NCI-H774 (cell line): ENCODE measurements around the gene TACC2.
"Not testable (repeated sequence)": the region's sequence is repeated elsewhere in the genome, so short reads cannot be mapped to it uniquely, and the experiment has no call there.

ENCODE experiments used
- DNase-seq: peaks from one replicate; lab custom pipeline; 2025; lab: John Stamatoyannopoulos, UW

Gene TACC2

GRCh38 chr10:122089311-122090017 is 100.5 kb downstream of the TACC2 start:
- no peak for DNase-seq

- no peak for DNase-seq
Observed at GRCh38 chr10:122091722-122092121, 102.8 kb downstream of the TACC2 start.

- no peak for DNase-seq
Observed at GRCh38 chr10:122093076-122093475, 104.1 kb downstream of the TACC2 start.

GRCh38 chr10:122096181-122096580 is 107.2 kb downstream of the TACC2 start:
- DNase-seq: not testable (repeated sequence)

DNA sequence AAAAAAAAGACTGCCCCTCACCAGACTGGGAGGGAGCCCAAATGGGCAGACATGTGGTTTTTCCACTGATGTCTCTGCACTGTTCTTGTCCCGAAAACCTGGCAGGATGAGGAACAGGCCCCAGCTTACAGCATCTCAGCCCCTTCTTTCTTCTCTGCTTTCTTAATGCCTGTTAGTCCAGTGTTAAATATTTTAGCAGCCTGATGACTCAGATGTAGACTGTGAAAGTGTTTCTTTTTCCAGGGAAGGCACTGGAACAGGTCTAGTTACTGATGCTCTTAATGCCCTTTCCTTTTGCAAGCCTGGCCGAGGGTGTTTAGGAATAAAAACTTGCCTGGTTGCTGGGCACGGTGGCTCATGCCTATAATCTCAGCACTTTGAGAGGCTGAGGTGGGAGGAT is 107.7 kb downstream of the TACC2 start:
- no peak for DNase-seq

DNA sequence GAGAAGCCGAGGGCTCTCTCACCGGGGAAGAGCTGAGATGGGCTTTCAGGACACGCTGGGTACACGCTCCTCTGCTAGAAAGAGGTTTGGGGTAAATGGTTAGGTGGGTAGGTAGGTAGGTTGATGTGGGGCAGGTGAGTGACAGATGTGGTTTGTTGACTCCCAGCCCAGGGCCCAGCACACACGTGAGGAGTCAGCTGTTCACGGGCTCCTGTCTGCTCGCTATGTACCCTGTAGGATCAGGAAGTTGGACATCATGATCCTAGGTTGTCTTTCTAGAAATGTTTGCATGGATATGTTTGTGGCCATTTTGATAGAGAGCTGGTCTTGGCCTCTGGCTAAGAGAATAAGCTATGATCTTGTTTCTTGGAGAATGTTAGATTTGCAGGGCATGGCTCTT is 109.0 kb downstream of the TACC2 start:
- DNase-seq: no peak

GRCh38 chr10:122098924-122099323 is 110.0 kb downstream of the TACC2 start:
- no peak for DNase-seq

DNA sequence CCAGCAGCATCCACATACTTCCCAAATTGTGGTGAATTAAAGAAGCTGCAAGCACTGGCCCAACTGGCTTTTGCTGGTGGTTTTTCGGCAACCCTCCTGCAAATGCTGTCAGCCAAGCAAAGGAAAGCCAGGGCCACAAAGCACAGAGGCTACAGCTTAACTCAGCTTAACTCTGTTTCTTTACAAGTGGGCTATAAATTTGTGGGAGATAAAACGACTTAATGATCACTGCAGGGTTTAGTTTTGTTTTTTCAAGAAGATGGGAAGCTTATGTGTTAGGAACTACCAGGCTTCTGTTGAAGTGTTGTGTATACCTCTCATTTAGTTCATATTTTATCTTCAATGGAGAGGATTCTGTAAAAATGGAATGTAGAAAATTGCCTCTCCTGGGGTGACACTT is 110.6 kb downstream of the TACC2 start:
- DNase-seq: no peak

- DNase-seq: no peak
Observed at GRCh38 chr10:122102146-122102868, 113.3 kb downstream of the TACC2 start.

- no peak for DNase-seq
Observed at GRCh38 chr10:122102869-122103525, 114.0 kb downstream of the TACC2 start.

- DNase-seq: no peak
Observed at GRCh38 chr10:122103592-122103991, 114.6 kb downstream of the TACC2 start.

GRCh38 chr10:122108786-122109185 is 119.8 kb downstream of the TACC2 start:
- DNase-seq: not testable (repeated sequence)

DNA sequence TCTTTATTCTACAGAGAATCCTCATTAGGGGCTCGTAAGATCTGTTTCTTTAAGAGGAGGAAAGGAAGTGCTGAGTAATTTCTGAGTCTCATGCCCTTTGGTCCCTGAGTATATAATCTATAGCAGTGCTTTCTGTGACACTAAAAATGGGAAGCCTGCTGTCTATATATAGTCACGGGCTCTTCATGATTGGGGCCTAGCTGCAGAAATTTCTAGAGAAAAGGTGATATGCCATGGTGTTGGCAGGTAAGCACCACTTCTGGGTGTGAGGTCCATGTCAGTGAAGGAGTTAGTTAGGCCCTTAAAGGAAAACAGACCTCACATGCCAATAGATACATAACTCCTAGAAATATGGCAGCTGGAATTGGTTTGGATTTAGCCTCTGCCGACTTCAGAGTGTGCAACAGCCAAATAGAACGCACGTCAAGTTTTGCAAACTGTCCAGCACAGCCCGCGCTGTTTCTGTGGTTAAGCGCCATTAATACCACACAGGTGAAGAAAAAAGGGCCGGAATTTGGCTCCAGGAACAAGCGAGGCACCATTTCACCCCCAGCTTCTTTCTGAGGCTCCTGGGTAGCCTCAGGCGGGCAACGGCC is 123.2 kb downstream of the TACC2 start:
- no peak for DNase-seq

DNA sequence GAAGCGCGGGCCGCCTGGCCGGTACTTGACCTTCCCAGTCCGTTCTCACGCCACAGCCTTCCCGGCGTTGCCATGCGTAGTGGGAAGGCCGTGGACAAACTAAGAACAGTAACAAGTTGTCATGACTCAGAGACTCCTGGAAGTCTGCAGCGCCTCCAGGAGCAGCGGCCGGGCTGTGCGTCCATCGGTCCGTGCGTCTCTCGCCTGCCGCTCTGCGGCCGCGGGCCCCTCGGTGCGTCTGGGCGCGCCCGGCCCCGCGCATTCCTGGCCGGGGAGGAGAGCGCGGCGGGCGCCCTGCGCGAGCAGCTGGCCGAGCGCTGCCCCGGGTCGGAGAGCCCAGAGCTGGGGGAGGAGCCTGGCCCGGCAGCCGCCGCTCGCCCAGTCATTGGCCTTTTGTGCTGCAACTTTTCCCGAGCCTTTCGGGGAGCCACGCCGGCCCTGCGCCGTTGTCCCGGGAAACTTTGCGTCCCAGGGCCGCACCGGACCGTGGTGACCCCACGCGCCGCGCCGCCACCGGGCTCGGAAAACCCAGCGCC is 123.7 kb downstream of the TACC2 start:
- DNase-seq: no peak

DNA sequence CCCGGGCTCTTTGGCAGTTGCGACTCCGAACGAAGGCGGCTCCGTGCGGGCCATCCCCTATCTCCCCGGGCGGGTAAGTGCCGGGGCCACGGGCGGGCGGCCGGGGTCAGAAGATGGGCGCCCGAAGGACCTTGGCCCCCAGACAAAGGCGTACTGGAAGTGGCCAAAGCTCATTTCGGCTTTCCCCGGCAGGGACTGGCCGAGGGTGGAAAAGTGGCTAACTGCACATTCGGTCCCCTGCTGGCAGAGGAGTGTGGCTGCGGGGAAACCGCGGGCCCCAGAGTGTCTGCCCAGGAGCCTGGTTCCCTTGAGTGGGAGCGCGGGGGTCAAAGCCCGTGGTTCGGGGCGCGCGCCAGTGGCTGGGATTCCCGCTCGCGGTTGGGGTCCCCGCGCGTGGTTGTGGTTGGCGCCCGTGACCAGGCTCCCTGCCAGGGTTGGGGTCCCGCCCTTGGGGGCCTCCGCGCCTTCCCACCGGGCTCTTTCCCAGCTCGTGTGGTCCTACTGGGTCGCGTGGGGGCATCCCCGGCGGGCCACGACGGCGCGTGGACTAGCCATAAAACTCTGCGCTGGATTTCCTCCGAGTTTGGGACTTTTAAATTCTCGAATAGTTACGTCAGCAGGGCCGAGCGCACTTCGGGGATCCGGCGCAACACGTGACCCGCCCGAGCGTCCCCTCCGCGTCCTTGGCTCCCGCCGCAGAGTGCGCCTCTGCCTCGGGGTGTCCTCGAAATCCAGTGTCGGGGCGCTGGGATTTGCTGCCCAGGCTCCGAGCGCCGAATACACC is 124.4 kb downstream of the TACC2 start:
- DNase-seq: no peak

DNA sequence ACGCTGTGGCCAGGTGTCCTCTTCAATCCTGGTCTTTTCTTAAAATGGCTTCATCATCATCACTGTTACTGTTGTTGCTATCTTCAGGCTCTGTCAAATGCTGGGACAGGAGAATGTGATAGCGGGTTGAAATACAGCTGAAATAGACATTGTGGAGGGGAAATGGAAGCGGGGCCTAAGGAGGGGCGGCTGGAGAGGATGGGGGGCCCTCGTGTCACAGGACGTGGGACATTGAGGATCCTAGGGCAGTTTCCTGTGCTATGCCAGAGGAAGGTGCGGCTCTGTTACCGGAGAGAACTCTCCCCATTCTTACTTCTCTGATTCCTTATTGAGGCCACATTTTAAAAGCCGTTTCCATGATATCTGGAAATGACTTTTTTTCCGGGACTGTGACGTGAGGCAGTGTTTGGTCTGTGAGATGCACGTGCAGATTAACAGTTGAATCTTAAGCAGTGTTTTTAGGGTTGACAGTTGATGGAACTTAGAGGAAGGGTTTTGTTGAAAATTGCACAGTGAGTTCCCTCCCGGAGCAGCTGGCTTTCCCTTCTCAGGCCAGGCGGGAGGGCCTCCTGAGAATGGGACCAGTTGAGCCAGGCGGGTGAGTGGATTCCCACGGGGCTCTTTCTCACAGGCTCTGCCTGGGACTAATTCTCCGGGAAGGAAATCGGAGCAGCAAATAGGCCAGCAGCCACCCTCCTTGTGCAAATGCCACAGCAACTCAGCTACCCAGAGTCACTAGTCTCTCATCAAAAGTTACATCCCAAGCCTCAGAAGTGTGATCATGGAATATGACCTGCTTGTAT is 125.2 kb downstream of the TACC2 start:
- DNase-seq: no peak

- DNase-seq: no peak
Observed at GRCh38 chr10:122115874-122116273, 126.9 kb downstream of the TACC2 start.

GRCh38 chr10:122116331-122116730 is 127.4 kb downstream of the TACC2 start:
- no peak for DNase-seq

DNA sequence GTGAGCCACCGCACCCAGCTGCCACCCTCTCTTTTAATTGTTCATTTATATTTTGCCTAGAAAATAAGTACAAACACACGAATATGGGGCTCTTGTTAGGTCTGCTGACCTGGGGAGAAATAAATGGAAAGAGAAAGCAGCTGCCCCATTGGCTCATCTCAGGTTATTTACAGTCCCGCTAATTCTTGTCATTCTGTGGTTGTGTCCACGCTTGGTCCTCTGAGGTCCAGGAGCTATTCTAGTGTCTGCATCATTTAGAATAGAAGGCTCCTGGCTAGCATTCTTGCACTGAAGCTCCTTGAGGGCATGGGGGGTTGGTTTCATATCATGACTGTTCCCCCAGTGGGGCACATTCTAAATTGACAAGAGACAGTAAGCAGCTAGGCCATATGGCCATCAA is 128.5 kb downstream of the TACC2 start:
- no peak for DNase-seq

DNA sequence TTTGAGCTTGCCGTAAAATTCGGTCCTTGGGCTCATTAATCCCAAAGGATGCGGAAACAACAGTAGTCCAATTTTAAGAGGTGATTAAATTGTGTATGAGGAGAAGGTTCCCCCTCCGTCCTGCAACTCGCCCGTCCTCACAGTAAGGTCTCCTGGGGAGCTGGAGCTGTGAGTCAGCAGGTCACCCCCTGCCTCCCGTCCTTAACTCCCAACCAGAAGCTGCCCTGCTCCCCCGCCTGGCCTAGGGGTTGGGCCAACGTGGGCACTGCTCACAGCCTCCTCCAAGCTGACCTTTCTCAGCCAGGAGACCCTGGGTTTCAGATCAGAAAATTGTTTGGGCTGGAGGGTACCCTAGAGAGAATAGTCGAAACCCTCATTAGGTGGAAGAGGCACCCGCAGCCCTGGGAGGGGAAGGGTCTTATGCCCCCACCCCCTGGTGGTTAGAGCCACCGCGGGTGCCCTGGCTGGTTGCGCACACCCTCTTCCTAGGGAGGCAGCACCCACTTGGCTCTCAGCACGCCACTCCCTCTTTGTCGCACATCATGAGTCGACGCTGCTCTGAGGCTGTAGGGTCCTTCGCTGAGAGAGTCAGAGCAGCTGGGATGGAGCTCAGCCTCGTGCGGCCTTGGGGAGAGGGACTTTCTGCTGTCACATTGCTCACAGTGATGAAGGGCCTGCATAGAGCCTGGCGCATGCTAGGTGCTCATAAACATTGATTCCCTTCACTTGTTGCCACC is 131.2 kb downstream of the TACC2 start:
- DNase-seq: no peak
